Glomerular endothelial cell (primary cell): ENCODE measurements around the gene FCRLA. TPM values are rescaled to one million over a fixed set of nuclear protein-coding genes. Genes with fewer than 3 reads are reported as not detected.
"Not testable (repeated sequence)": the region's sequence is repeated elsewhere in the genome, so short reads cannot be mapped to it uniquely, and the experiment has no call there.

Experiments
- DNase-seq: peaks from one replicate; pipeline ENCODE4 v3.0.0-alpha.2; 2011; ENCODE audit warnings: low read depth, low spot score; ENCODE audit errors: extremely low read depth
- total RNA-seq: library from RNA; depleted of rRNA; stranded (reverse); fragments of >200 nt; gene quantifications from 2 replicates; pipeline ENCODE4 v1.2.3, GENCODE V29; 2015

Gene FCRLA, protein sequence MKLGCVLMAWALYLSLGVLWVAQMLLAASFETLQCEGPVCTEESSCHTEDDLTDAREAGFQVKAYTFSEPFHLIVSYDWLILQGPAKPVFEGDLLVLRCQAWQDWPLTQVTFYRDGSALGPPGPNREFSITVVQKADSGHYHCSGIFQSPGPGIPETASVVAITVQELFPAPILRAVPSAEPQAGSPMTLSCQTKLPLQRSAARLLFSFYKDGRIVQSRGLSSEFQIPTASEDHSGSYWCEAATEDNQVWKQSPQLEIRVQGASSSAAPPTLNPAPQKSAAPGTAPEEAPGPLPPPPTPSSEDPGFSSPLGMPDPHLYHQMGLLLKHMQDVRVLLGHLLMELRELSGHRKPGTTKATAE
- total RNA-seq, result 0.92 TPM in 1 of 2 replicates, not detected in the other

DNA sequence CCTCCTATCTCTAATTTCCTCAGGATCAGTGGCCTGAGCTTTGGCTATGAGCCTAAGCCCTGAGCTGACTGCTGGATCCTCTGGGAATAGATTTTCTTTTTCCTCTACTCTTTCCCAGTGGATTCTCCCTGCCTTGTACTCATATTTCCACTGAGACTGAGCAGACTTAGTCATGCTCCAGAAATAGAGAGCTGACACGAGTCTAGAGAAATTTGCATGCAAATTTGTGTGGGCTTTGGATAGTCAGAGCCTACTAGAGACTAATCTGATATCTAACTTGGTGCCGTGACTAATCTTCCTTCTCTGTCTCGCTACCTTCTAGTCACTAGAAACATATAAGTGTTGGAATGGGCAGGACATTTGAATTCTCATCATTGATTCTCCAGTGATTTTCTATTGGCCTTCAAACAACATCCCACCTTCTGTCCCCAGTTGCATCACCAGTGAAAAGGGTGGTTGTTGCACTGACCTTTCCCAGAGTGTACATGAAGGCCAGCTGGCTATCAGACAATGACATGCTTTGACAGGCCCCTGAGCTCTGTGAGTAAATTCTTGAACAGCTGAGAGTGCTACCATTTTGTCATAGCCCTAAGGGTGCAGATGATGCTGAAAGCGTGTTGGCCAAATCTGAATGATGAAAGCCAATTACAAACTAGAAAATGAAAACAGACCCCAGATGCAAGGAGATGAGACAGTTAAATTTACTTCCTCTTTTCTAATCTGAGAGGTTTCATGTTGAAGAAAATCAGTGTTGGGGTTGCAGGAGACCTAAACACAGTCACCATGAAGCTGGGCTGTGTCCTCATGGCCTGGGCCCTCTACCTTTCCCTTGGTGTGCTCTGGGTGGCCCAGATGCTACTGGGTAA is at the start of gene FCRLA:
TSS of gene FCRLA (plus strand) at position 748 of the 866 bp plus-strand sequence. CDS start at position 784, 36 bp downstream.
- no peak for DNase-seq

DNA sequence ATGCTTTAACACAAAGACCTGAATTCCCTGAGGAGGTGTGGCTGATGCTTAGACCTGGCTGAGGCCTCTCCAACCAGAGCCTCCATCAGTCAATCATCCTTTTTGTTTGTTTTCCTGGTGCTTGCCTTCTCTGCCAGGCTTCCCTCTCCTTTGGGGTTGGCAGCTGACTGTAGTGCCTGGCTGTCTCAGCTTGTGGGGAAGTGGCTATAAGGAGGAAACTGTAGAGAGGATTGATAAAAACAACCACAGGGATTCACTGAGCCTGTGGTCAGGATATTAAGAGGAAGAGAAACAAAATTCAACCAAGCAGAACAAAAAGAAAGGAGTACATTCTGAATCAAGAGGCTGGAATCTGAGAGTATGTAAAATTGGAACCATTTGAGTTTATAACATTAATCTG is 48.5 kb upstream of the FCRLA start:
- not testable (repeated sequence) for DNase-seq

DNA sequence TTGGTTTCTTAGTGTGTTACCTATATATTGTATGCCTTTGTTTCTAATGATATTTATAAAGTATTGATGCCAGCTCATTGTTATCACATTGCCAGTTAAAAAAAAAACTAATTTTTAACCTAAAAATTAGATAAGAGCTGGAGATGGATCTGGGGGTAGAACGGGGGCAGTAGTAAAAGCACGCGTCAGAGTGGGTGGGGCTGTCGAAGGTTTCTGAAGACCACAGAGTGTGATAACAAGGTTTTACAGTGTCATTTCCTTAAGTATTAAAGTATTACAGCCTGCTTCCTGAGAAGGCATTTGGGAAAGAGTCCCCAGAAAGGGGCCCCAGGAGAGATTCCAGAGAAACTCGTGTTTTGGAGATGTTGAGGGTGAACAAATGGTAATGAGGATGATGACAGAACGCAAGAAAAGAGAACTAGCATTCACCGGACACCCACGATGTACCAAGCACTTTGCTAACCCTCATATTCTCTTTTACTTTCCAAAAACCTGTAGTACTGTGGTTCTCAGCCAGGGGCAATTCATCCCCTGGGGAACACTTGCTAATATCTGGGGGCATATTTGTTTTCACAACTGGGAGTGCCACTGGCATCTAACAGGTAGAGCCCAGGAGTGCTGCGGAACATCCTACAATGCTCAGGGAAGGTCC is 45.2 kb upstream of the FCRLA start:
- DNase-seq, result not testable (repeated sequence)

DNA sequence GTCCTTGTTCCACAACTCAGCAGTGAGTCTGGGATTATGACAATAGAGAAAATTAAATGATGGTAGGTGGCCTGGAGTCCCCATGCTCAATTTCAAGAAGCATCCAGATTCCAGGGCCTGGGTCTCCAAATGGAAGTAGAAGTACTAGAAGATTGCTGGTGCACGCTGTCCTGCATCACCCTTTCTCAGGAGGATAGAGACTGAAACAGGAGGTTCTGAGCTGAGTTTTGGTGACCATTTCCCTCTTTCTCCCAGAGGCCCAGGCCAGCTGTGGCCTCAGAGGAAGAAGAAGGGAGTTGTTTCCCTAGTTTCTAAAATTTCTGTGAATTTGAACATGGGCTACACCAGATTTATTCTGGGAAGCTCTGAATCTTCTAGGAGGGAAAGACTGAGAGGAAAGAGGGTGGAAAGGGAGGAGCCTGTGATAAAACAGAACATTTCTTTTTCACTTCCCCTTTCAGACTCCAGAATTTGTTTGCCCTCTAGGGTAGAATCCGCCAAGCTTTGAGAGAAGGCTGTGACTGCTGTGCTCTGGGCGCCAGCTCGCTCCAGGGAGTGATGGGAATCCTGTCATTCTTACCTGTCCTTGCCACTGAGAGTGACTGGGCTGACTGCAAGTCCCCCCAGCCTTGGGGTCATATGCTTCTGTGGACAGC is 44.2 kb upstream of the FCRLA start, which contains the start of gene FCGR2B:
TSS of gene FCGR2B (plus strand) at position 460 of the 656 bp plus-strand sequence. CDS start at position 559, 99 bp downstream.
- DNase-seq, result not testable (repeated sequence)

DNA sequence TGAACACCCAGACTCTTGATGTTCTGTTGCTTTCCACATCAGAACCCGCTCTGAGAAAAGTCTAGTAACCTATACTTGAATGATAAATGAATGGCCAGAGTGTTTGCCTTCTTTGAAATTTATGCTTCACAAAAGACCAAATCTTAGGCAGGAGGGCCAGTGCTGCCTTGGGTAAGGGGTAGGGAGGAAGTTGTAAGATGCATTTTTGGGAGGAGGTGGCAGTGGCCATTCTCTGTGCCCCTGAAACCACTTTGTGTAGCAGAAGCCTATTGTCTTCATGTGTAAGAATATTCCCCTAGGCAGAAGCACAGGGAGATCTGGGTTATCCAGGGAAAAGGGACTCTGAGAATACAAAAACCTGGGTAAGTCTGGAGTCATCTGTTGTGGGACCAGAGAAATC is 43.5 kb upstream of the FCRLA start:
- DNase-seq, result not testable (repeated sequence)

DNA sequence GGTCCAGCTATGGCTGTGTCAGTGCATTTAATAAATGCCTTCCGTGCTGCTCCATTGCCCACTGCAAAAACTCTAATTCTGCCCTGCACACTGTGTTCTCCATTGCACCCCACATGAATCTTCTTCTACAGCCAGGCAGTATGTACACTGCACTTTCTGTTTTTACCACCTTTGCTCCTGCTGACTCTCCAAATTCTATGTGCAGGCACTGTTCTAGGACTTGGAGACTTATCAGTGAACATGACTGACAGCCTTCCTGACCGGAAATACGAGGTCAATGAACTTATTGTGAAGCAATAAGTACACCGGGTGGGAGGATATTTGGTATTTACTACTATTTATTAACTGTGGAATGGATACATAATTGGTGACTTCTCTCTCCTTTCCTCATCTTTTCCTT is 42.3 kb upstream of the FCRLA start:
- DNase-seq, result not testable (repeated sequence)

DNA sequence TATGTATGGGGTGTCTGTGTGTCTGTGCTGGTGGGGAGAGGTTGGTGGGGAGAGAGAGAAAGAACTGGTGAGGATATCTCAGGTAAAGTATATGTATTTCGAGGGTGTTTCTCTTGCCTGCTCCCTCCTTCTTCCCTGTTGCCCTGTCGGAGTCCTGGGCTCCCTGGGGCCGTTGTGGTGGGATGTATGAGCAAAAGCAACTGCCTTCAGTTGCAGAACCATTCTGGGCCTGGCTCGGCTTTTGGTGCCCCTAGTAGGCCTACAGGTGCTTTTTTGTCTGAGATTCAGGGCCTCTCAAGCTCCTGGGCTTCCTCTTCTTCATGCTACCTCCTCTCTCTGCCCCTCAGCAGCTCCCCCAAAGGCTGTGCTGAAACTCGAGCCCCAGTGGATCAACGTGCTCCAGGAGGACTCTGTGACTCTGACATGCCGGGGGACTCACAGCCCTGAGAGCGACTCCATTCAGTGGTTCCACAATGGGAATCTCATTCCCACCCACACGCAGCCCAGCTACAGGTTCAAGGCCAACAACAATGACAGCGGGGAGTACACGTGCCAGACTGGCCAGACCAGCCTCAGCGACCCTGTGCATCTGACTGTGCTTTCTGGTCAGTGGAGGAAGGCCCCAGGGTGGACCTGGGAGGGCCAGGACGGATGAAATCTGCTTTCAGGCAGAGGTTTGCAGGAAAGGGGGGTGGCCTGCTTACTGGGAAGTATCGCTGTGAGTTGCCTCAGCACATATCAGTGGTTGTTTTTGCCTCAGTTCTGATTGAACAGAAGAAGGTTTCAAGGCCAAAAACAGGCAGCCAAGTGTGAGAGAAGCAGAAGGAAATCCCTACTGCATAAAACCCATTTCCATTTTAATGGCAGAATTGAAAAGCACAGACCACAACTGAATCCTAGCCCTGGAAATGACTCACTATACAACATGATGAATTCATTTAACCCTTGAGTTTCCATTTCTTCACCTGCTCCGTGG is 35.7 kb upstream of the FCRLA start:
- not testable (repeated sequence) for DNase-seq

DNA sequence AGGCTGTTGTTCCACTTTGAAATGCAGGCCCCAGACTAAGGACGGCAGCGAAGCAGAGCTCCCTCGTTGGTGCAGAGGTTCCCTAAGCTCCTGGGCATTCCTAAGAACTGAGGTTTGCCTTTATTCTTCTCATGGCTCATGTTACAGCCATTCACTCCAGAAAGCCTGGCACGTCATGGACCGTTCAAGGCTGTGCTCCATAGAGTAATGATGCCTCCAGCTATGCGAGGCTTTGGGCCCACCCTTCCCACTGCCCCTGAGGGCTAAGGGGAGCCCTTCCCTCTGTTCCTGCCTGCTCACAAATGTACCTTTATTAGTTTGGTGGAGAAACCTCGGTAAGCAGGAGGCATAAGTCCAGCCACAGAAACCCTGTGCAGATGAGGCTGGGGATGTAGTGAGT is 33.6 kb upstream of the FCRLA start:
- DNase-seq, result not testable (repeated sequence)

DNA sequence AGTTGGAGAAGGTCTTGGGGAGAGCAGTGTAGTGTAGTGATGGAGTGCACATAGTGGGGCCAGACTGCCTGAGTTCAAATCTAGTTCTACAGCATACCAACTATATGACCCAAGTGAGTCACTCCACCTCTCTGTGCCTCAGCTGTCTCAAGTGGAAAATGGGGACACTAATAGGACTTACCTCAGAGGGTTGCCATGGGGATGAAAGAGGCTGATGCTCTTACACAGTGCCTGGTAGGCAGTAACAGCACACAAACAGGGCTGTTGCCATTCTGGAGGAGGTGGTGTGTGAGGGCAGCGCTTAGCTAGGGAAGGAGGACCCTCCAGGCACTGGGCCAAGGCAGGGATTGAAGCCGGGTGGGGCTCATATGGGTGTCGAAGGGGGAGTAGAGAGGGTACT is 32.6 kb upstream of the FCRLA start:
- DNase-seq, result not testable (repeated sequence)

DNA sequence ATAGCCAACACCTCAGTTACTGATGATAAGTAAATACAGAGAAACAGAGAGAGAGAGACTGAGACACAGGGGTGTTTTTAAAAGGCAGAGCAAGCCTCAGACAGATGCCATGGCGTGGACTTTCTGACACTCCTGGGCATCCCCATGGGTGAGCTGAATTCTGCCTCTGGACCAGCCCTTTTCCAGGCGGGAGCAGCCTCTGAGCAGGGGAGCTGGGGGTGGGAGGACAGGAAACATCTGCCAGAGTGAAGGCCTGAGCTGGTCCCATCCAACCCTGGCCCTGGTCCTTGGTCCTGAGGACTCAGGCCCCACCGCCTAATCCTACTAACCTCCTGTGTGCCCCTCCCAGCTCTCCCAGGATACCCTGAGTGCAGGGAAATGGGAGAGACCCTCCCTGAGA is 32.1 kb upstream of the FCRLA start:
- not testable (repeated sequence) for DNase-seq

DNA sequence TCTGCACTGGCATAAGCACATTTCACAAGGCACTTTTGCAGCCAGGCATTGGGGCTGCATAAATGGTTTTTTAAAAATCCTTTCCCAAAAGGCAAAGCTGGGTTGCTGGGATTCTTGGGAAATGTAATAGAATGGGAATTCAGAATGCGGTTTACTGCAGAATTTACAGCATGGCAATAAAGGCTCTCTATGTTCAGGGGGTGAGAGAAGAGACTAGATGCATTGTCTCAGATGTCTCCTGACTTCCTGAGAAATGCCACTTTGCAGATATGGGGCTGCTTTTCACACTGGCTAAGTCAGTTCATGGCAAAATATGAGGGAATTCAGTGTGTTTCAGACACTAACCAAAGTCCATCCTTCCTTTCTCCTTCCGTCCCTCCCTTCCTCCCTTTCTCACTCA is 30.6 kb upstream of the FCRLA start:
- no peak for DNase-seq

DNA sequence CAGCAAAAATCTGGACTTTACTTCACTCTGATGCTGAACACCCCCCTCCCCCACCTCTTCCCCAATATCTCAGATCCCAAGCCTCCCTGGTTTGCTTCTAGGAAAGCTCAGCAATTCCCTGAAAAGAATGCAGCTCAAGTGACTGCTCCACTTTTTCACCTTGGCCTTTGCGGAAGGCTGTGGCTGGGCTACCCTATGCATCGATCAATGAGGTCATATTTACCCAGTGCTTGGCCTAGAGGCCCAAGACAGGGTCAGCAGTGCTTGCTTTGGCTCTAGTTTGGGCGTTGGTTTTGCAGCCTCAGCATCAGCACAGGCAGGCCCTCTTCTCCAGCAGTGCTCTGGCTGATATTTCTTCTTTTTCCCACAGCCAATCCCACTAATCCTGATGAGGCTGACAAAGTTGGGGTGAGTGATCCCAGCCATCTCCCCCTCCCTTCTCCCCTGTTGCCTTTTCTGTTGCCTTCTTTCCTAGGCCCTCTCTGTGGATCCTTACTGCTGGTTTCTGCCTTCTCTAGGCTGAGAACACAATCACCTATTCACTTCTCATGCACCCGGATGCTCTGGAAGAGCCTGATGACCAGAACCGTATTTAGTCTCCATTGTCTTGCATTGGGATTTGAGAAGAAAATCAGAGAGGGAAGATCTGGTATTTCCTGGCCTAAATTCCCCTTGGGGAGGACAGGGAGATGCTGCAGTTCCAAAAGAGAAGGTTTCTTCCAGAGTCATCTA is 29.9 kb upstream of the FCRLA start:
- DNase-seq, result no peak

DNA sequence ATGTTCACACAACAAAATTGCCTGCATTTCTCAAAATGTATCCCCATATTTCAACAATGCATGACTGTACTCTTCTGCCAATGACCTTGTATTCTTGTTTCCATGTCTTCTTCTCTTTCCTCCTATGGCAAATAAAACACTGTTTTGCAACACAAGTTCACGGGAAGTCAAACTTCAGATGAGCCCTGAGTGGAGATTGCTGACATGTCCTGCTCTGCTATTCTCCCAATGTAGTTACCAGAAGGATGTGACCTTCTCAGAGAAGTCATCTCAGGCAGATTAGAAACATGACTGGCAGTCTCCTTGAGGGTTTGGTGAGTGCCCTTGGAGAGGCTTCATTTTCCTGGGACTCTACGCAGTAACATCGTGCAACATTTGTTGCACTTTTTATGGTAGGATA is 28.5 kb upstream of the FCRLA start:
- DNase-seq, result no peak

DNA sequence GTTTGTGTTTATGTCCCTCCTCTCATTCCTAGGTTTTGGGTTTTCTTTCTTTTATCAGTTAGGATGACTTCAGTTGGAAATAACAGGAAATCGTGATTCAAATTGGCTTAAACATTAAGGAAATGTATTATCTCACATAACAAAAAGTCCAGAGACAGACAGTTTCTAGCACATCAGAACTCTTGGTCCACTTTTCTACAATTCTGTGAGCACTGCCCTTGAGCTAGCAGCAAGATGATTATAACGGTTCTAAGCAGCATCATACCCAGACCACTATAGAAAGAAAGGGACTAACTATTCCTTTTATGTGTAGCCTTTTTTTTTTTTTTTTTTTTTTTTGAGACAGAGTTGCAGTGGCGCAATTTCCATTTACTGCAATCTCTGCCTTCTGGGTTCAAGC is 25.1 kb upstream of the FCRLA start:
- no peak for DNase-seq

DNA sequence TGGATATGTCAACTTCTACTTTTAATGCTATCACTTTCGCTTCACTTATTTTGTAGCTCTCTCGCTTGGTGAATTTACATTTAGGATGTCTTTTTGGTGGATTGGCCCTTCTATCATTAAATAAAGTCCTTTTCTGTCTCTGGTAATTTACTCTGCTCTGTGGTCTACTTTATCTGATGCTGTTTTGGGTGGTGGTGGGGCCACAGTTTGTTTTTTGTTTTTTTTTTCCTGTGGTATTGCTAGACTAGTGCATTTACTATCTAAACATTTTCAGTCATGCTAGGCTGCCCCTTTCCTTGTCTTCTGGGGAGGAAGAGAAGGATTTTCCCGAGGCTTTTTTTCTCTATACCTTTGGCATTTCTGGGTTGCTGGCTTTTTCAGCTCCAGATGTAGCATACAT is 18.1 kb upstream of the FCRLA start:
- no peak for DNase-seq

DNA sequence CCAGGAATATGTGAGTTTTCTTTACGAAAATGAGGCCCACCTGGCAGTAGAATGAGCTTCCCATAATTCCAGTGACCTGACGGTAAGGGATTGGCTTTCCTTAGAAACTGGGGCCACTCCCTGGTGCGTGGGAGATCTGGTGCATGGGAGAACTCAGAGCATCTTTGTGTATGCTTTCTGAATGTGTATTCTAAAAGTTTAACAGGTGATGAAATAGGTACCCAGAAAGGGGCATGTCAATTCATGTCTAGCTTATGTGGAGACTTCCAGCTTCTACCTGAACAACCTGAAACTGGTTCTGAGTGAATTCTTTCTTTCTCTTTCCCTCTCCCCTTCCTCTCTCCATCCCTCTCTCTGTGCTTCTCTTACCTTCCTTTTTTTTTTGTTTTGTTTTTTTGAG is 15.2 kb upstream of the FCRLA start:
- no peak for DNase-seq

DNA sequence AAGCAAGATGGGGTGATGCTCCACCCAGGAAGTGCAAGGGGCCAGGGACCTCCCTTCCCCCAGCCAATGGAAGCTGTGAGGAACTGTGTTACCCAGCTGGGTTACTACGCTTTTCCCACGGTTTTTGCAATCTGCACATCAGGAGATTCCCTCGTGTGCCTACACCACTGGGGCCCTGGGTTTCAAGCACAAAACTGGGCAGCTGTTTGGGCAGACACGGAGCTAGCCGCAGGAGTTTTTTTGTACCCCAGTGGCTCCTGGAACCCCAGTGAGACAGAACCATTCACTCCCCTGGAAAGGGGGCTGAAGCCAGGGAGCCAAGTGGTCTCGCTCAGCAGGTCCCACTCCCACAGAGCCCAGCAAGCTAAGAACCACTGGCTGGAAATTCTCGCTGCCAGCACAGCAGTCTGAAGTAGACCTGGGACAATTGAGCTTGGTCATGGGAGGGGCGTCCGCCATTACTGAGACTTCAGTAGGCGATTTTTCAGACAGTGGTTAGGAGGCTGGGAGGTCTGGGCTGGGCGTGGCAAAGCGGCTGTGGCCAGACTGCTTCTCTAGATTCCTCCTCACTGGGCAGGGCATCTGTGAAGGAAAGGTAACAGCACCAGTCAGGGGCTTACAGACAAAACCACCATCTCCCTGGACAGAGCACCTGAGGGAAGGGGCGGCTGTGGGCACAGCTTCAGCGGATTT is 13.9 kb upstream of the FCRLA start:
- not testable (repeated sequence) for DNase-seq

DNA sequence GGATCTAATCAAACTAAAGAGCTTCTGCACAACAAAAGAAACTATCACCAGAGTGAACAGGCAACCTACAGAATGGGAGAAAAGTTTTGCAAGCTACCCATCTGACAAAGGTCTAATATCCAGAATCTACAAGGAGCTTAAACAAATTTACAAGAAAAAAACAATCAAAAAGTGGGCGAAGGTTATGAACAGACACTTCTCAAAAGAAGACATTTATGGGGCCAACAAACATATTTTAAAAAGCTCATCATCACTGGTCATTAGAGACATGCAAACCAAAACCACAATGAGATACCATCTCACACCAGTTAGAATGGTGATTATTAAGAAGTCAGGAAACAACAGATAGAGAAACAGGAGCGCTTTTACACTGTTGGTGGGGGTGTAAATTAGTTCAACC is 8.7 kb upstream of the FCRLA start:
- not testable (repeated sequence) for DNase-seq
